IMR-90 (cell line): ENCODE measurements around the gene EFEMP2. TPM values are rescaled to one million over a fixed set of nuclear protein-coding genes. Genes with fewer than 3 reads are reported as not detected.

Experiments used
- ATAC-seq: fragments of 200-7000 bp; cut with Tn5 transposase; 2 replicates; pipeline ENCODE4 v1.9.1; 2020; ENCODE audit warnings: low read depth, mild to moderate bottlenecking, moderate library complexity
- BruUV-seq: library from RNA; stranded (reverse); fragments of 400-500 nt; replicated peaks from 2 replicates; lab custom pipeline; 2021; lab: Mats Ljungman, UMichigan
- CTCF ChIA-PET: fragments of 300-600 bp; formaldehyde crosslinking; extraction: SDS; loops from one replicate; lab custom pipeline; 2021; ENCODE audit warnings: antibody characterized with exemption; lab: Yijun Ruan, JAX
- POLR2A ChIA-PET: fragments of 300-600 bp; sonication (Branson Sonifier 250); formaldehyde crosslinking; loops from one replicate; lab custom pipeline; 2022; ENCODE audit warnings: antibody characterized with exemption; ENCODE audit not compliant: unreplicated experiment; lab: Charles Lee
- DNase-seq: peaks from one replicate; pipeline ENCODE4 v3.0.0; 2013
- H2AFZ ChIP-seq: replicated peaks from 2 replicates; pipeline ENCODE3; 2013; ENCODE audit warnings: low read length, mild to moderate bottlenecking; ENCODE audit not compliant: poor library complexity
- H2AK5ac ChIP-seq: 2 replicates; pipeline ENCODE4 v1.6.1; 2013; ENCODE audit warnings: low read depth, low read length, inconsistent platforms
- H2AK9ac ChIP-seq: replicated peaks from 2 replicates; pipeline ENCODE3; 2013; ENCODE audit warnings: mild to moderate bottlenecking, low read depth, low read length, moderate library complexity; ENCODE audit not compliant: poor library complexity
- H2BK120ac ChIP-seq: 2 replicates; pipeline ENCODE4 v1.6.1; 2013; ENCODE audit warnings: low read depth, low read length, inconsistent platforms
- H2BK15ac ChIP-seq: 3 replicates; pipeline ENCODE4 v1.6.1; 2013; ENCODE audit warnings: low read depth, low read length, inconsistent platforms
- H2BK20ac ChIP-seq: 2 replicates; pipeline ENCODE4 v1.6.1; 2013; ENCODE audit warnings: low read depth, mild to moderate bottlenecking, inconsistent platforms, low read length, moderate library complexity
- H2BK5ac ChIP-seq: 2 replicates; pipeline ENCODE4 v1.6.1; 2013; ENCODE audit warnings: mild to moderate bottlenecking, low read depth, low read length, inconsistent platforms; ENCODE audit not compliant: poor library complexity, severe bottlenecking
- H3K14ac ChIP-seq: replicated peaks from 2 replicates; pipeline ENCODE4 v1.6.1; 2013; ENCODE audit warnings: low read depth, low read length, inconsistent platforms
- H3K18ac ChIP-seq: 2 replicates; pipeline ENCODE4 v1.6.1; 2013; ENCODE audit warnings: low read depth, low read length, control low read depth
- H3K23ac ChIP-seq: 2 replicates; pipeline ENCODE4 v1.6.1; 2013; ENCODE audit warnings: low read depth, low read length, inconsistent platforms
- H3K27ac ChIP-seq: 2 replicates; pipeline ENCODE4 v1.5.1; 2013; ENCODE audit warnings: mild to moderate bottlenecking, control low read depth, low read length; ENCODE audit not compliant: insufficient read depth
- H3K27me3 ChIP-seq: 2 replicates; pipeline ENCODE4 v1.6.1; 2013; ENCODE audit warnings: low read length; ENCODE audit not compliant: control insufficient read depth, insufficient read depth
- H3K36me3 ChIP-seq: 2 replicates; pipeline ENCODE4 v1.6.1; 2013; ENCODE audit warnings: low read length, mixed read lengths; ENCODE audit not compliant: control insufficient read depth, insufficient read depth
- H3K4ac ChIP-seq: 2 replicates; pipeline ENCODE4 v1.6.1; 2013; ENCODE audit warnings: low read depth, low read length, inconsistent platforms
- H3K4me1 ChIP-seq: 2 replicates; pipeline ENCODE4 v1.6.1; 2013; ENCODE audit warnings: low read length, mixed read lengths; ENCODE audit not compliant: control insufficient read depth, insufficient read depth
- H3K4me2 ChIP-seq: 2 replicates; pipeline ENCODE4 v1.6.1; 2013; ENCODE audit warnings: low read depth, mild to moderate bottlenecking, control low read depth, low read length, moderate library complexity
- H3K4me3 ChIP-seq: 2 replicates; pipeline ENCODE4 v1.5.1; 2013; ENCODE audit warnings: low read depth, mild to moderate bottlenecking, control low read depth, low read length, moderate library complexity; ENCODE audit not compliant: insufficient read depth
- H3K56ac ChIP-seq: 2 replicates; pipeline ENCODE4 v1.6.1; 2013; ENCODE audit warnings: low read length, inconsistent platforms; ENCODE audit not compliant: insufficient read depth; ENCODE audit errors: extremely low read depth
- H3K79me1 ChIP-seq, 2 experiments: 2 replicates each; pipeline ENCODE4 v1.6.1; 2013; ENCODE audit warnings: low read length in 2 of 2, inconsistent platforms in 1 of 2, low read depth in 1 of 2
- H3K9ac ChIP-seq: 2 replicates; pipeline ENCODE4 v1.6.1; 2013; ENCODE audit warnings: low read depth, low read length, control low read depth
- H3K9me1 ChIP-seq: 2 replicates; pipeline ENCODE4 v1.6.1; 2013; ENCODE audit warnings: low read length, inconsistent platforms; ENCODE audit not compliant: insufficient read depth
- H3K9me3 ChIP-seq: 2 replicates; pipeline ENCODE4 v1.6.1; 2013; ENCODE audit warnings: low read length; ENCODE audit not compliant: control insufficient read depth, insufficient read depth
- H4K20me1 ChIP-seq: 2 replicates; pipeline ENCODE4 v1.6.1; 2013; ENCODE audit warnings: low read length, inconsistent platforms; ENCODE audit not compliant: insufficient read depth
- H4K5ac ChIP-seq: 2 replicates; pipeline ENCODE4 v1.6.1; 2013; ENCODE audit warnings: mild to moderate bottlenecking, low read depth, low read length, control low read depth
- H4K8ac ChIP-seq, 2 experiments: 2 replicates each; pipeline ENCODE4 v1.6.1; 2013; ENCODE audit warnings: low read depth in 2 of 2, low read length in 2 of 2, control low read depth in 1 of 2, inconsistent platforms in 1 of 2
- H4K91ac ChIP-seq: 2 replicates; pipeline ENCODE4 v1.6.1; 2013; ENCODE audit warnings: low read depth, low read length, inconsistent platforms; ENCODE audit not compliant: insufficient read depth
- BHLHE40 ChIP-seq: fragments of 150-350 bp; IDR thresholded peaks from 2 replicates; pipeline ENCODE4 v1.6.1; 2016; ENCODE audit warnings: mild to moderate bottlenecking, low read depth, low read length
- CEBPB ChIP-seq: IDR thresholded peaks from 2 replicates; pipeline ENCODE4 v1.6.1; 2012; ENCODE audit warnings: low read depth, low read length, improper control_type of control experiment
- CHD1 ChIP-seq: IDR thresholded peaks from 2 replicates; pipeline ENCODE4 v1.6.1; 2012; ENCODE audit warnings: low read depth, low read length, improper control_type of control experiment
- FOS ChIP-seq: fragments of 150-350 bp; IDR thresholded peaks from 2 replicates; pipeline ENCODE4 v1.6.1; 2016; ENCODE audit warnings: low read depth, low read length
- MAFK ChIP-seq: IDR thresholded peaks from 2 replicates; pipeline ENCODE4 v1.6.1; 2012; ENCODE audit warnings: low read depth, low read length, improper control_type of control experiment
- MXI1 ChIP-seq: IDR thresholded peaks from 2 replicates; pipeline ENCODE4 v1.6.1; 2012; ENCODE audit warnings: low read depth, mild to moderate bottlenecking, low read length, moderate library complexity, borderline replicate concordance
- NFE2L2 ChIP-seq: fragments of 150-350 bp; IDR thresholded peaks from 2 replicates; pipeline ENCODE4 v1.6.1; 2016; ENCODE audit warnings: low read depth, mild to moderate bottlenecking, low read length
- POLR2A ChIP-seq: IDR thresholded peaks from 2 replicates; pipeline ENCODE4 v1.6.1; 2012; ENCODE audit warnings: mild to moderate bottlenecking, low read depth, low read length
- RAD21 ChIP-seq: IDR thresholded peaks from 2 replicates; pipeline ENCODE4 v1.6.1; 2012; ENCODE audit warnings: low read length, improper control_type of control experiment
- RCOR1 ChIP-seq: IDR thresholded peaks from 2 replicates; pipeline ENCODE4 v1.6.1; 2012; ENCODE audit warnings: mild to moderate bottlenecking, low read length, improper control_type of control experiment; ENCODE audit not compliant: insufficient replicate concordance
- RFX5 ChIP-seq: IDR thresholded peaks from 2 replicates; pipeline ENCODE4 v1.8.0; 2012; ENCODE audit warnings: low read depth, mild to moderate bottlenecking, low read length, moderate library complexity
- SMC3 ChIP-seq: fragments of 150-350 bp; IDR thresholded peaks from 2 replicates; pipeline ENCODE4 v1.6.1; 2016; ENCODE audit warnings: low read depth, mild to moderate bottlenecking, antibody characterized with exemption, low read length, moderate library complexity
- WGBS, 2 experiments: methylation state at CpG; one replicate each; pipeline versions ENCODE4 v1.1.5 to v1.1.7; 2013; ENCODE audit warnings: missing lambda C conversion rate in 2 of 2; ENCODE audit not compliant: insufficient read length in 1 of 2; ENCODE audit errors: extremely low coverage in 2 of 2; 5-methylcytosine and 5-hydroxymethylcytosine counted together
- dilution Hi-C: fragments of 300-500 bp; cut with HindIII; formaldehyde crosslinking; loops from one replicate; pipeline ENCODE4 v1.14.3; 2018; ENCODE audit warnings: low sequenced_read_pairs; ENCODE audit not compliant: unreplicated experiment
- in situ Hi-C: fragments of 300-500 bp; cut with MboI; formaldehyde crosslinking; loops from 3 replicates; pipeline ENCODE4 v1.14.3; 2019; ENCODE audit warnings: low sequenced_read_pairs, inconsistent platforms, mixed read lengths
- intact Hi-C: fragments of 100-400 bp; cut with micrococcal nuclease; formaldehyde crosslinking; loops from 2 replicates; pipeline ENCODE4 v1.10.0; 2022
- polyA plus RNA-seq, 3 experiments: library from polyadenylated mRNA; depleted of rRNA; stranded (reverse); fragments of >200 nt; gene quantifications; 2 replicates each; pipeline ENCODE4 v1.2.3, GENCODE V29; 2012; ENCODE audit warnings: low replicate concordance in 1 of 3
- total RNA-seq: library from RNA; depleted of rRNA; stranded (reverse); fragments of >200 nt; gene quantifications from 2 replicates; pipeline ENCODE4 v1.2.3, GENCODE V29; 2012
- TF ChIP-seq, protein P1 (sequence below): fragments of 150-350 bp; IDR thresholded peaks from 2 replicates; pipeline ENCODE4 v1.6.1; 2017; ENCODE audit warnings: mild to moderate bottlenecking, antibody characterized with exemption, low read length, low read depth
- TF ChIP-seq, protein P2 (sequence below): conservative IDR thresholded peaks from 2 replicates; pipeline ENCODE4 v1.5.1; 2012; ENCODE audit warnings: mild to moderate bottlenecking, low read depth, low read length, improper control_type of control experiment
- TF ChIP-seq, protein P3 (sequence below): fragments of 150-350 bp; IDR thresholded peaks from 2 replicates; pipeline ENCODE4 v1.6.1; 2016; ENCODE audit warnings: low read depth, mild to moderate bottlenecking, low read length, moderate library complexity, borderline replicate concordance

EFEMP2 gene
- total and polyA plus RNA-seq, 2 of the 4 experiments (the other 2 are of a cell fraction) = 62.7 to 431 TPM

DNA sequence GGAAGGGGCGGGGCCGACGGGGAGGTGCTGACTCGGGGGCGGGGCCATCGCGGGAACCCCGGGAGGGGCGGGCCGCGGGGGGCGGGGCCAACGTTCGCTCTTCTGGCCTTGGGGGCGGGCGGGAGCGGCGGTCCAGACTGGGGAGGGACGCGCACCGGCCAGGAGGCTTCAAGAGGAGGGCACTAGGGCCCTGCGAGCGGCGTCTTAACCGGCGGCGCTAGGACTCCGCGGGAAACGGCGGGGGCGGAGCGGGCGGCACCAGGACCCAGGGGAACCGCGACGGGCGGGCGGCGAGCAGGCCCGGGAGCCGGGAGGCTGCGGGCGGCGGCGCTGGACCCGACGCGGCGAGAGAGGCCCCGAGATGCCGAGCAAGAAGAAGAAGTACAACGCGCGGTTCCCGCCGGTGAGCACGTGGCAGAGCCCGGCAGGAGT, 46.6 kb upstream of the EFEMP2 start, which contains the start of gene DRAP1:
Gene DRAP1, plus strand, starts transcription at position 286 of the 432 bp plus-strand sequence. Its CDS starts 76 bp downstream, at position 362.
- peak within 1 kb of the TSS; percentile 96 for H3K4me2 ChIP-seq
- in situ Hi-C loops (no loop called here), intact Hi-C loops (loop anchor here (5.0 kb wide), 1 partner anchor 43 kb away; the partner anchor contains the start of gene SART1), dilution Hi-C loops (no loop called here)
- H2BK5ac ChIP-seq = peak within 1 kb of the TSS; percentile 96
- ChIA-PET POLR2A (no interaction called here), CTCF (no interaction called here)
- no peaks in the 10 kb centered on the region for H3K9me3 ChIP-seq
- BruUV-seq = no TSS peak
- H2BK120ac ChIP-seq = peak within 1 kb of the TSS; percentile 100
- peak within 1 kb of the TSS; percentile 100 for H3K9ac ChIP-seq
- WGBS, 2 experiments = 0% methylated on average over 36 of the region's 59 CpGs; no CpG with 5 or more reads in 1 of the 2 experiments
- H3K27me3 ChIP-seq = no peaks in the 10 kb centered on the region
- H2AK9ac ChIP-seq = peak within 1 kb of the TSS; percentile 100
- H4K5ac ChIP-seq = peak within 1 kb of the TSS; percentile 99
- DNase-seq (peak; percentile 97), ATAC-seq (peak; percentile 79)
- H3K79me1 ChIP-seq = peaks cover 19 to 53% of the 10 kb centered on the region in 2 experiments
- peak within 1 kb of the TSS; percentile 99 for H2AK5ac ChIP-seq
- H3K4me3 ChIP-seq = peak within 1 kb of the TSS; percentile 100
- H2AFZ ChIP-seq = peak within 1 kb of the TSS; percentile 94
- H3K4me1 ChIP-seq = peaks cover 42% of the 10 kb centered on the region
- H4K91ac ChIP-seq = peak within 1 kb of the TSS; percentile 97
- H4K8ac ChIP-seq = peak within 1 kb of the TSS; percentile 64 to 97
- peak within 1 kb of the TSS; percentile 97 for H3K23ac ChIP-seq
- peak within 1 kb of the TSS; percentile 98 for H3K4ac ChIP-seq
- peak within 1 kb of the TSS; percentile 56 for H2BK15ac ChIP-seq
- H4K20me1 ChIP-seq = peaks cover 11% of the 10 kb centered on the region
- H3K9me1 ChIP-seq = peaks cover 26% of the 10 kb centered on the region
- H3K18ac ChIP-seq = peak within 1 kb of the TSS; percentile 99
- peaks cover 35% of the 10 kb centered on the region for H3K36me3 ChIP-seq
- H2BK20ac ChIP-seq = peak within 1 kb of the TSS; percentile 79
- H3K56ac ChIP-seq = peak within 1 kb of the TSS; percentile 93
- peak within 1 kb of the TSS; percentile 93 for H3K27ac ChIP-seq
- peak within 1 kb of the TSS; percentile 95 for H3K14ac ChIP-seq
- TF ChIP-seq BHLHE40 (peak; percentile 66), POLR2A (0 out of 2 replicates have a peak, but pooled peaks have one; percentile 29), RFX5 (no peak), SMC3 (peak; percentile 52), NFE2L2 (0 out of 2 replicates have a peak, but pooled peaks have one; percentile 18), RCOR1 (peak; percentile 65), FOS (peak; percentile 42; the same call in 1 of the 2 replicates), CHD1 (peak; percentile 81), MAFK (no peak), CEBPB (no peak), MXI1 (peak; percentile 77; the same call in 1 of the 2 replicates), RAD21 (peak; percentile 43)
- TF ChIP-seq, protein P1, sequence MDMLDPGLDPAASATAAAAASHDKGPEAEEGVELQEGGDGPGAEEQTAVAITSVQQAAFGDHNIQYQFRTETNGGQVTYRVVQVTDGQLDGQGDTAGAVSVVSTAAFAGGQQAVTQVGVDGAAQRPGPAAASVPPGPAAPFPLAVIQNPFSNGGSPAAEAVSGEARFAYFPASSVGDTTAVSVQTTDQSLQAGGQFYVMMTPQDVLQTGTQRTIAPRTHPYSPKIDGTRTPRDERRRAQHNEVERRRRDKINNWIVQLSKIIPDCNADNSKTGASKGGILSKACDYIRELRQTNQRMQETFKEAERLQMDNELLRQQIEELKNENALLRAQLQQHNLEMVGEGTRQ = no peak
- TF ChIP-seq, protein P2, sequence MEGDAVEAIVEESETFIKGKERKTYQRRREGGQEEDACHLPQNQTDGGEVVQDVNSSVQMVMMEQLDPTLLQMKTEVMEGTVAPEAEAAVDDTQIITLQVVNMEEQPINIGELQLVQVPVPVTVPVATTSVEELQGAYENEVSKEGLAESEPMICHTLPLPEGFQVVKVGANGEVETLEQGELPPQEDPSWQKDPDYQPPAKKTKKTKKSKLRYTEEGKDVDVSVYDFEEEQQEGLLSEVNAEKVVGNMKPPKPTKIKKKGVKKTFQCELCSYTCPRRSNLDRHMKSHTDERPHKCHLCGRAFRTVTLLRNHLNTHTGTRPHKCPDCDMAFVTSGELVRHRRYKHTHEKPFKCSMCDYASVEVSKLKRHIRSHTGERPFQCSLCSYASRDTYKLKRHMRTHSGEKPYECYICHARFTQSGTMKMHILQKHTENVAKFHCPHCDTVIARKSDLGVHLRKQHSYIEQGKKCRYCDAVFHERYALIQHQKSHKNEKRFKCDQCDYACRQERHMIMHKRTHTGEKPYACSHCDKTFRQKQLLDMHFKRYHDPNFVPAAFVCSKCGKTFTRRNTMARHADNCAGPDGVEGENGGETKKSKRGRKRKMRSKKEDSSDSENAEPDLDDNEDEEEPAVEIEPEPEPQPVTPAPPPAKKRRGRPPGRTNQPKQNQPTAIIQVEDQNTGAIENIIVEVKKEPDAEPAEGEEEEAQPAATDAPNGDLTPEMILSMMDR = 0 out of 2 replicates have a peak, but pooled peaks have one; percentile 10
- TF ChIP-seq, protein P3, sequence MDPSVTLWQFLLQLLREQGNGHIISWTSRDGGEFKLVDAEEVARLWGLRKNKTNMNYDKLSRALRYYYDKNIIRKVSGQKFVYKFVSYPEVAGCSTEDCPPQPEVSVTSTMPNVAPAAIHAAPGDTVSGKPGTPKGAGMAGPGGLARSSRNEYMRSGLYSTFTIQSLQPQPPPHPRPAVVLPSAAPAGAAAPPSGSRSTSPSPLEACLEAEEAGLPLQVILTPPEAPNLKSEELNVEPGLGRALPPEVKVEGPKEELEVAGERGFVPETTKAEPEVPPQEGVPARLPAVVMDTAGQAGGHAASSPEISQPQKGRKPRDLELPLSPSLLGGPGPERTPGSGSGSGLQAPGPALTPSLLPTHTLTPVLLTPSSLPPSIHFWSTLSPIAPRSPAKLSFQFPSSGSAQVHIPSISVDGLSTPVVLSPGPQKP = no peak
